Activated T-helper 2 cell treated with anti-CD3 and anti-CD28 coated beads, Interferon-gamma antibody, Interleukin-2, Interleukin-4, amounts not matched to agents 10 μg/mL and 5 μg/mL and 100 μg/mL, durations not matched to agents 14 hours and 24 hours and 36 hours (primary cell): ENCODE results near the gene GP5. TPM values are rescaled to one million over a fixed set of nuclear protein-coding genes. Genes with fewer than 3 reads are reported as not detected.

Source experiments
- DNase-seq: peaks from one replicate; pipeline ENCODE4 v3.0.0; 2021; ENCODE audit warnings: low spot score
- H3K27ac Mint-ChIP-seq: one replicate; pipeline ENCODE4 v1.8.0; 2021; ENCODE audit warnings: mixed read lengths
- H3K27me3 Mint-ChIP-seq: one replicate; pipeline ENCODE4 v1.8.0; 2021; ENCODE audit warnings: low read depth, mixed read lengths
- H3K36me3 Mint-ChIP-seq: one replicate; pipeline ENCODE4 v1.8.0; 2021; ENCODE audit warnings: low read depth, mixed read lengths
- H3K4me1 Mint-ChIP-seq: one replicate; pipeline ENCODE4 v1.8.0; 2021; ENCODE audit warnings: low read depth, mixed read lengths
- H3K4me3 Mint-ChIP-seq: one replicate; pipeline ENCODE4 v1.8.0; 2021; ENCODE audit warnings: low read depth, mild to moderate bottlenecking, moderate library complexity, mixed read lengths
- H3K9me3 Mint-ChIP-seq: one replicate; pipeline ENCODE4 v1.8.0; 2021; ENCODE audit warnings: mixed read lengths
- intact Hi-C: fragments of 100-400 bp; cut with micrococcal nuclease; formaldehyde crosslinking; loops from one replicate; pipeline ENCODE4 v1.15.1; 2023
- total RNA-seq: library from RNA; stranded (reverse); gene quantifications from 2 replicates; pipeline ENCODE4 v1.2.3, GENCODE V29; 2022

The GP5 gene
- total RNA-seq, 1 donor from 2014 or later, result 0.23 TPM

- no peaks in the 10 kb centered on the region for H3K9me3 Mint-ChIP-seq
- no peak for DNase-seq
- intact Hi-C loops, result no loop called here
- no peaks in the 10 kb centered on the region for H3K36me3 Mint-ChIP-seq
- no peak overlapping the region for H3K27ac Mint-ChIP-seq
- no peak overlapping the region for H3K4me3 Mint-ChIP-seq
- no peaks in the 10 kb centered on the region for H3K4me1 Mint-ChIP-seq
- H3K27me3 Mint-ChIP-seq, result peaks cover 13% of the 10 kb centered on the region
Measured at GRCh38 chr3:194382196-194382891, 16.7 kb downstream of the GP5 start.

GRCh38 chr3:194381460-194381875 is 17.6 kb downstream of the GP5 start:
- H3K4me1 Mint-ChIP-seq, result no peaks in the 10 kb centered on the region
- no peak overlapping the region for H3K4me3 Mint-ChIP-seq
- DNase-seq, result no peak
- no peak overlapping the region for H3K27ac Mint-ChIP-seq
- intact Hi-C loops, result no loop called here
- no peaks in the 10 kb centered on the region for H3K9me3 Mint-ChIP-seq
- peaks cover 13% of the 10 kb centered on the region for H3K27me3 Mint-ChIP-seq
- no peaks in the 10 kb centered on the region for H3K36me3 Mint-ChIP-seq

GRCh38 chr3:194380326-194380725 is 18.7 kb downstream of the GP5 start:
- intact Hi-C loops, result no loop called here
- Mint-ChIP-seq H3K9me3 (no peaks in the 10 kb centered on the region), H3K4me3 (no peak overlapping the region), H3K36me3 (no peaks in the 10 kb centered on the region), H3K27ac (no peak overlapping the region), H3K4me1 (no peaks in the 10 kb centered on the region), H3K27me3 (peaks cover 13% of the 10 kb centered on the region)
- no peak for DNase-seq

GRCh38 chr3:194379651-194380050 is 19.4 kb downstream of the GP5 start:
- peaks cover 17% of the 10 kb centered on the region for H3K27me3 Mint-ChIP-seq
- no peaks in the 10 kb centered on the region for H3K4me1 Mint-ChIP-seq
- H3K9me3 Mint-ChIP-seq, result no peaks in the 10 kb centered on the region
- no peak for DNase-seq
- intact Hi-C loops, result no loop called here
- H3K4me3 Mint-ChIP-seq, result no peak overlapping the region
- H3K36me3 Mint-ChIP-seq, result no peaks in the 10 kb centered on the region
- no peak overlapping the region for H3K27ac Mint-ChIP-seq

GRCh38 chr3:194379231-194379630 is 19.8 kb downstream of the GP5 start:
- intact Hi-C loops, result no loop called here
- Mint-ChIP-seq H3K36me3 (no peaks in the 10 kb centered on the region), H3K4me1 (no peaks in the 10 kb centered on the region), H3K9me3 (no peaks in the 10 kb centered on the region), H3K4me3 (no peak overlapping the region), H3K27ac (no peak overlapping the region), H3K27me3 (peaks cover 17% of the 10 kb centered on the region)
- DNase-seq, result no peak

- no peaks in the 10 kb centered on the region for H3K36me3 Mint-ChIP-seq
- H3K27ac Mint-ChIP-seq, result no peak overlapping the region
- peaks cover 17% of the 10 kb centered on the region for H3K27me3 Mint-ChIP-seq
- no peak overlapping the region for H3K4me3 Mint-ChIP-seq
- no peak for DNase-seq
- intact Hi-C loops, result no loop called here
- no peaks in the 10 kb centered on the region for H3K4me1 Mint-ChIP-seq
- H3K9me3 Mint-ChIP-seq, result no peaks in the 10 kb centered on the region
Measured at GRCh38 chr3:194377708-194378107, 21.4 kb downstream of the GP5 start.

- no peak for DNase-seq
- Mint-ChIP-seq H3K36me3 (no peaks in the 10 kb centered on the region), H3K27ac (no peak overlapping the region), H3K4me3 (no peak overlapping the region), H3K27me3 (peaks cover 14% of the 10 kb centered on the region), H3K9me3 (no peaks in the 10 kb centered on the region), H3K4me1 (no peaks in the 10 kb centered on the region)
- intact Hi-C loops, result no loop called here
Measured at GRCh38 chr3:194376241-194376560, 22.9 kb downstream of the GP5 start.

GRCh38 chr3:194375473-194376240 is 23.4 kb downstream of the GP5 start:
- Mint-ChIP-seq H3K27ac (no peak overlapping the region), H3K27me3 (peaks cover 15% of the 10 kb centered on the region), H3K36me3 (no peaks in the 10 kb centered on the region), H3K4me1 (no peaks in the 10 kb centered on the region), H3K4me3 (no peak overlapping the region), H3K9me3 (no peaks in the 10 kb centered on the region)
- no peak for DNase-seq
- intact Hi-C loops, result no loop called here

GRCh38 chr3:194374935-194375334 is 24.1 kb downstream of the GP5 start:
- no peaks in the 10 kb centered on the region for H3K36me3 Mint-ChIP-seq
- no peak overlapping the region for H3K4me3 Mint-ChIP-seq
- no peak overlapping the region for H3K27ac Mint-ChIP-seq
- no peak for DNase-seq
- H3K9me3 Mint-ChIP-seq, result no peaks in the 10 kb centered on the region
- H3K4me1 Mint-ChIP-seq, result no peaks in the 10 kb centered on the region
- intact Hi-C loops, result no loop called here
- peaks cover 20% of the 10 kb centered on the region for H3K27me3 Mint-ChIP-seq

GRCh38 chr3:194373899-194374298 is 25.2 kb downstream of the GP5 start:
- no peaks in the 10 kb centered on the region for H3K4me1 Mint-ChIP-seq
- no peak for DNase-seq
- no peak overlapping the region for H3K4me3 Mint-ChIP-seq
- intact Hi-C loops, result no loop called here
- H3K27me3 Mint-ChIP-seq, result peaks cover 20% of the 10 kb centered on the region
- H3K27ac Mint-ChIP-seq, result no peak overlapping the region
- H3K9me3 Mint-ChIP-seq, result no peaks in the 10 kb centered on the region
- no peaks in the 10 kb centered on the region for H3K36me3 Mint-ChIP-seq

GRCh38 chr3:194373028-194373427 is 26.0 kb downstream of the GP5 start:
- no peak overlapping the region for H3K27ac Mint-ChIP-seq
- H3K4me1 Mint-ChIP-seq, result no peaks in the 10 kb centered on the region
- H3K36me3 Mint-ChIP-seq, result no peaks in the 10 kb centered on the region
- H3K27me3 Mint-ChIP-seq, result peaks cover 24% of the 10 kb centered on the region
- H3K4me3 Mint-ChIP-seq, result no peak overlapping the region
- no peak for DNase-seq
- H3K9me3 Mint-ChIP-seq, result no peaks in the 10 kb centered on the region
- intact Hi-C loops, result no loop called here

GRCh38 chr3:194370753-194371152 is 28.3 kb downstream of the GP5 start:
- H3K4me1 Mint-ChIP-seq, result no peaks in the 10 kb centered on the region
- no peaks in the 10 kb centered on the region for H3K36me3 Mint-ChIP-seq
- H3K27ac Mint-ChIP-seq, result no peak overlapping the region
- no peak overlapping the region for H3K4me3 Mint-ChIP-seq
- intact Hi-C loops, result no loop called here
- H3K9me3 Mint-ChIP-seq, result no peaks in the 10 kb centered on the region
- no peak for DNase-seq
- peaks cover 31% of the 10 kb centered on the region for H3K27me3 Mint-ChIP-seq

GRCh38 chr3:194369522-194370279 is 29.4 kb downstream of the GP5 start, which contains the start of gene LRRC15:
TSS of gene LRRC15 (minus strand) at chr3:194369743. CDS start at chr3:194361043, 8,700 bp downstream.
- Mint-ChIP-seq H3K27me3 (peaks cover 27% of the 10 kb centered on the region), H3K4me3 (no peak within 1 kb of the TSS), H3K9me3 (no peaks in the 10 kb centered on the region), H3K4me1 (no peaks in the 10 kb centered on the region), H3K27ac (no peak within 1 kb of the TSS), H3K36me3 (no peaks in the 10 kb centered on the region)
- intact Hi-C loops, result no loop called here
- no peak for DNase-seq
